PC-3 (cell line): ENCODE data around the gene JADE2. TPM values are rescaled to one million over a fixed set of nuclear protein-coding genes. Genes with fewer than 3 reads are reported as not detected.
"Not testable (repeated sequence)": the region's sequence is repeated elsewhere in the genome, so short reads cannot be mapped to it uniquely, and the experiment has no call there.

Experiments used
- ATAC-seq: fragments of 200-7000 bp; cut with Tn5 transposase; 2 replicates; pipeline ENCODE4 v1.9.1; 2020; ENCODE audit warnings: mild to moderate bottlenecking, moderate library complexity
- BruUV-seq: library from RNA; stranded (reverse); fragments of 400-500 nt; replicated peaks from 2 replicates; lab custom pipeline; 2021; lab: Mats Ljungman, UMichigan
- CTCF ChIA-PET: fragments of 300-600 bp; sonication (Branson Sonifier 250); formaldehyde crosslinking; loops from one replicate; lab custom pipeline; 2022; ENCODE audit warnings: antibody characterized with exemption; lab: Charles Lee
- POLR2A ChIA-PET: fragments of 300-600 bp; sonication (Branson Sonifier 250); formaldehyde crosslinking; loops from one replicate; lab custom pipeline; 2022; ENCODE audit warnings: antibody characterized with exemption; ENCODE audit not compliant: unreplicated experiment; lab: Charles Lee
- DNase-seq: peaks from one replicate; pipeline ENCODE4 v3.0.0-alpha.2; 2015
- H2AFZ ChIP-seq: fragments of 300-600 bp; sonication (generic); 2 replicates; pipeline ENCODE4 v1.6.0; 2016; ENCODE audit warnings: antibody characterized with exemption, low read length
- H3F3A ChIP-seq: fragments of 300-600 bp; sonication (generic); one replicate; pipeline ENCODE4 v1.6.0; 2017; ENCODE audit warnings: antibody characterized with exemption, low read length, control low read depth, mild to moderate bottlenecking; ENCODE audit not compliant: unreplicated experiment
- H3K27ac ChIP-seq: fragments of 300-600 bp; sonication (generic); 2 replicates; pipeline ENCODE4 v1.5.1; 2016; ENCODE audit warnings: mild to moderate bottlenecking, low read length
- H3K27me3 ChIP-seq: fragments of 300-600 bp; sonication (generic); 2 replicates; pipeline ENCODE4 v1.6.1; 2016; ENCODE audit warnings: low read length, mixed read lengths
- H3K36me3 ChIP-seq: fragments of 300-600 bp; sonication (generic); 2 replicates; pipeline ENCODE4 v1.6.1; 2016; ENCODE audit warnings: low read depth, mixed run types, low read length, mixed read lengths
- H3K4me1 ChIP-seq: fragments of 300-600 bp; sonication (generic); 2 replicates; pipeline ENCODE4 v1.5.1; 2016; ENCODE audit warnings: low read length; ENCODE audit not compliant: insufficient read depth
- H3K4me2 ChIP-seq: fragments of 300-600 bp; sonication (generic); 2 replicates; pipeline ENCODE4 v1.6.0; 2016; ENCODE audit warnings: low read length
- H3K4me3 ChIP-seq: fragments of 300-600 bp; sonication (generic); 2 replicates; pipeline ENCODE4 v1.5.1; 2016; ENCODE audit warnings: mild to moderate bottlenecking, low read length, mixed read lengths
- H3K79me2 ChIP-seq: fragments of 300-600 bp; sonication (generic); 2 replicates; pipeline ENCODE4 v1.6.1; 2017; ENCODE audit warnings: low read length, mixed read lengths
- H3K9ac ChIP-seq: fragments of 300-600 bp; sonication (generic); 2 replicates; pipeline ENCODE4 v1.6.0; 2016; ENCODE audit warnings: mild to moderate bottlenecking, low read length
- H3K9me2 ChIP-seq: fragments of 300-600 bp; sonication (generic); replicated peaks from 2 replicates; pipeline ENCODE4 v1.6.1; 2016; ENCODE audit warnings: mixed run types, low read length, mixed read lengths
- H3K9me3 ChIP-seq: fragments of 300-600 bp; sonication (generic); 2 replicates; pipeline ENCODE4 v1.6.1; 2016; ENCODE audit warnings: low read length, mixed read lengths
- H4K20me1 ChIP-seq: fragments of 300-600 bp; sonication (generic); 2 replicates; pipeline ENCODE4 v1.6.1; 2016; ENCODE audit warnings: low read length, mixed read lengths
- EZH2 ChIP-seq: fragments of 300-600 bp; sonication (generic); IDR thresholded peaks from one replicate; pipeline ENCODE4 v1.6.1; 2017; ENCODE audit warnings: antibody characterized with exemption, mild to moderate bottlenecking, low read length; ENCODE audit not compliant: unreplicated experiment
- EZH2phosphoT487 ChIP-seq: fragments of 300-600 bp; sonication (generic); IDR thresholded peaks from 2 replicates; pipeline ENCODE4 v1.6.1; 2018; ENCODE audit warnings: mild to moderate bottlenecking, antibody characterized with exemption, low read length, borderline replicate concordance
- intact Hi-C: fragments of 100-400 bp; cut with micrococcal nuclease; formaldehyde crosslinking; loops from 2 replicates; pipeline ENCODE4 v1.9.0; 2023
- total RNA-seq: library from RNA; depleted of rRNA; stranded (reverse); fragments of >200 nt; gene quantifications from 2 replicates; pipeline ENCODE4 v1.2.3, GENCODE V29; 2014
- TF ChIP-seq, protein P1 (sequence below): fragments of 300-600 bp; sonication (generic); conservative IDR thresholded peaks from 2 replicates; pipeline ENCODE4 v1.5.1; 2017; ENCODE audit warnings: antibody characterized with exemption, low read depth, mild to moderate bottlenecking, low read length

JADE2 gene
- total RNA-seq, 1 experiment from 2014 or later: 33.2 TPM

DNA sequence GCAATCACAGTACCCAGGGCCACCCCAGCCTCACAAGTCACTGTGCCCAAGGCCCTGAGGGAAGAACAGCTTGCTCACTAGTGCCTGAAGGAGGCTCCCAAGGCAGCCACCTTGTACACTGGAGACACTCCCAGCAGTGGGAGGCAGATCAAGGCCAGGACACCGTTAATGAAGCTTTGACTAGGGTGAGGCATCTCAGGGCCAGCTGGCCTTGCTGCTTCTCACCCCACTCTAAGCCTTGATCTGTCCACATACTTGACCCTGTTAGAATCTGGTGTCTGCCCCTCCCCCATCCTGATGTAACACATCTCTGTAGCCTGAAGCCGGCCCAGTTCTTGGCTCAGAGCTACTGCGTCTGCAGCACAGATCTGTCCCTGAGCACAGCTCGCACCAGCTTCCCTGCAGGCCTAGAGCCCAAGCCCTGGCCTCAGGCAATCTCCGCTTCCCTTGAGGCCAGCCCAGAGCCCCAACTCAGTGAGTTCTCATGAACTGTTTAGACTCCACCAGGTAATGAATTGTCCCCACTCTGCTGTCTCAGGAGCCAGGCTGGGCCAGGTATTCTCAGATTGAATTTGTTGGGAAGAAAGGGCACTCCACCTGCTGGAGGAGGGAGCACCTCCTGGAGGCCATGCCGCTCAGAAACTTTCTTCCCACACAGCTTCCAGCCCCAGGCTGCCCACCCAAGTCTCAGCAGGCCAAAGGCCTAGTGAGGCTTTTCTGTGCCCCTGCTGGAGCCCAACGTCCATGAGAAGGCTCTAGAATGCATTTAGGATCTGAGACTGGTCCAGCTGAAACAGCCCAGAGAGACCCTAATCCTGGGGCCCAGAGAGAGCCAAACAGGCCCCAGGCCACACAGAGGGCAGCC is 13.4 kb upstream of the JADE2 start:
- no peaks in the 10 kb centered on the region for H3K9me2 ChIP-seq
- H3K27me3 ChIP-seq: no peaks in the 10 kb centered on the region
- H3K9ac ChIP-seq: peak overlapping the region; percentile 42; the same call in 1 of the 2 replicates
- DNase-seq: peak; percentile 53
- no peaks in the 10 kb centered on the region for H3F3A ChIP-seq
- no peaks in the 10 kb centered on the region for H3K9me3 ChIP-seq
- ChIA-PET POLR2A (interaction anchor here (0.7 kb wide), 1 partner anchor 18 kb away, joined by 3 read pairs; no protein-coding TSS in a partner anchor), CTCF (no interaction called here)
- peak overlapping the region; percentile 50 for H2AFZ ChIP-seq
- peak; percentile 25 for ATAC-seq
- no peaks in the 10 kb centered on the region for H4K20me1 ChIP-seq
- no peaks in the 10 kb centered on the region for H3K36me3 ChIP-seq
- peak overlapping the region; percentile 90 for H3K27ac ChIP-seq
- peaks cover 6% of the 10 kb centered on the region; the same call in 1 of the 2 replicates for H3K79me2 ChIP-seq
- peak overlapping the region; percentile 67 for H3K4me2 ChIP-seq
- no TSS peak for BruUV-seq
- intact Hi-C loops: loop anchor here (5.0 kb wide), 1 partner anchor 75 kb away; no protein-coding TSS in a partner anchor
- TF ChIP-seq EZH2phosphoT487: no peak
- TF ChIP-seq, protein P1, sequence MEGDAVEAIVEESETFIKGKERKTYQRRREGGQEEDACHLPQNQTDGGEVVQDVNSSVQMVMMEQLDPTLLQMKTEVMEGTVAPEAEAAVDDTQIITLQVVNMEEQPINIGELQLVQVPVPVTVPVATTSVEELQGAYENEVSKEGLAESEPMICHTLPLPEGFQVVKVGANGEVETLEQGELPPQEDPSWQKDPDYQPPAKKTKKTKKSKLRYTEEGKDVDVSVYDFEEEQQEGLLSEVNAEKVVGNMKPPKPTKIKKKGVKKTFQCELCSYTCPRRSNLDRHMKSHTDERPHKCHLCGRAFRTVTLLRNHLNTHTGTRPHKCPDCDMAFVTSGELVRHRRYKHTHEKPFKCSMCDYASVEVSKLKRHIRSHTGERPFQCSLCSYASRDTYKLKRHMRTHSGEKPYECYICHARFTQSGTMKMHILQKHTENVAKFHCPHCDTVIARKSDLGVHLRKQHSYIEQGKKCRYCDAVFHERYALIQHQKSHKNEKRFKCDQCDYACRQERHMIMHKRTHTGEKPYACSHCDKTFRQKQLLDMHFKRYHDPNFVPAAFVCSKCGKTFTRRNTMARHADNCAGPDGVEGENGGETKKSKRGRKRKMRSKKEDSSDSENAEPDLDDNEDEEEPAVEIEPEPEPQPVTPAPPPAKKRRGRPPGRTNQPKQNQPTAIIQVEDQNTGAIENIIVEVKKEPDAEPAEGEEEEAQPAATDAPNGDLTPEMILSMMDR: peak; percentile 52
- H3K4me3 ChIP-seq: no peak overlapping the region
- peaks cover 50% of the 10 kb centered on the region for H3K4me1 ChIP-seq

DNA sequence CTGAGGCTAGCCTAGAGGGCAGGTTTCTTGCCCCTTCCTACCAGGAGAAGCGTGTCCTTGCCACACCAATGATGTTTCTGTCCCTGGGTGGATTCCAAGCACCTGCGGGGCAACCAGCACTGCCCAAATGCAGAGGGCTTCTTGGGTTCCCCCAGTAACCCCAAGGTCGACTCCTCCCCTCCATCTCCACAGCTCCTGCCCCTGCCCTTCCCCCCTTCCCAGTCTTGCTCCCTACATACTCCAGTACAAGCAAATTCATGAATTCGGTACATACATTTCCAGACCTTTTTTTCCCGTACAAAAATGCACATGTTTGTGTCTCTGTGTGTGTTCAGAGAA is 12.8 kb upstream of the JADE2 start:
- Histone ChIP-seq H3K36me3 (no peaks in the 10 kb centered on the region), H2AFZ (peak overlapping the region; percentile 50; the same call in 1 of the 2 replicates), H3K9ac (no peak overlapping the region), H3K27ac (peak overlapping the region; percentile 90), H4K20me1 (no peaks in the 10 kb centered on the region), H3K4me2 (no peak overlapping the region), H3K9me2 (no peaks in the 10 kb centered on the region), H3F3A (no peaks in the 10 kb centered on the region), H3K9me3 (no peaks in the 10 kb centered on the region), H3K4me3 (no peak overlapping the region), H3K4me1 (peaks cover 44% of the 10 kb centered on the region), H3K79me2 (no peaks in the 10 kb centered on the region), H3K27me3 (no peaks in the 10 kb centered on the region)
- ChIA-PET CTCF (no interaction called here), POLR2A (no interaction called here)
- intact Hi-C loops: loop anchor here (5.0 kb wide), 1 partner anchor 75 kb away; no protein-coding TSS in a partner anchor
- no peak for ATAC-seq
- DNase-seq: no peak
- TF ChIP-seq EZH2 (no peak), EZH2phosphoT487 (no peak)
- TF ChIP-seq, protein P1: no peak
- BruUV-seq: no TSS peak

DNA sequence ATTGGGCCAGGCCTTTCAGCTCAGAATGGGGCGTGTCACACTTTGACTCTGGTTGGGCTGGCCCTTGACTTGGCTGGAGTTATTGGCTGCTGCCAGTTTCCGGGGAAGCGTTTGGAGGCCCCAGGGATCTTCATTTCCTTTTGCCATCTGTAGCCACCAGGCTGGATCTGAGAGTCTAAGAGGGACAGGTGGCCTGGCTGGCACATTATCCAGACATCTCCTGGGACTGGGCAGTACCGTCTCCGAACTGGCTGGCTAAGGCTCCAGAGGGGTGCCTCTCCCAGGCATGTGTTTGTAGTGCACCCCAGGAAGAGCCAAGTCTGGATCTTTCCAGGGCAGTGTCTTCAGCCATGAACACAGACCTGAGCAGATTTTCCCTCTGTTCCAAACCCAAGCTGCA is 9.7 kb upstream of the JADE2 start:
- no TSS peak for BruUV-seq
- H3K9me2 ChIP-seq: no peaks in the 10 kb centered on the region
- no peak overlapping the region for H3K4me2 ChIP-seq
- peaks cover 20% of the 10 kb centered on the region for H3K4me1 ChIP-seq
- no peaks in the 10 kb centered on the region for H3K79me2 ChIP-seq
- H2AFZ ChIP-seq: no peak overlapping the region
- intact Hi-C loops: no loop called here
- H3F3A ChIP-seq: no peaks in the 10 kb centered on the region
- no peaks in the 10 kb centered on the region for H3K36me3 ChIP-seq
- no peak overlapping the region for H3K27ac ChIP-seq
- no peaks in the 10 kb centered on the region for H3K27me3 ChIP-seq
- no peaks in the 10 kb centered on the region for H3K9me3 ChIP-seq
- DNase-seq (no peak), ATAC-seq (no peak)
- H3K9ac ChIP-seq: no peak overlapping the region
- H4K20me1 ChIP-seq: no peaks in the 10 kb centered on the region
- no peak for TF ChIP-seq EZH2
- TF ChIP-seq, protein P1: no peak
- TF ChIP-seq EZH2phosphoT487: no peak
- ChIA-PET CTCF (no interaction called here), POLR2A (no interaction called here)
- no peak overlapping the region for H3K4me3 ChIP-seq

DNA sequence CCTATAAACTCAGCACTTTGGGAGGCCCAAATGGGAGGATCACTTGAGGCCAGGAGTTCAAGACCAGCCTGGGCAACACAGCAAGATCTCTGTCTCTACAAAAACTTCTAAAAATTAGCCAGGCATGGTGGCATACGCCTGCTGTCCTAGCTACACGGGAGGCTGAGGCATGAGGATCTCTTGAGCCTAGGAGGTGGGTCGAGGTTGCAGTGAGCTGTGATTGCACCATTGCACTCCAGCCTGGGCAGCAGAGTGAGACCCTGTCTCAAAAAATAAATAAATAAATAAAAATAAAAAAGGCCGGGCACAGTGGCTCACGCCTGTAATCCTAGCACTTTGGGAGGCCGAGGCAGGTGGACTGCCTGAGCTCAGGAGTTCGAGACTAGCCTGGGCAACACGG is 8.5 kb upstream of the JADE2 start:
- POLR2A ChIA-PET, H3K9me2 ChIP-seq, DNase-seq, H3K4me1 ChIP-seq, ATAC-seq, H3K9ac ChIP-seq, H3K4me3 ChIP-seq, H3K4me2 ChIP-seq, CTCF ChIA-PET, H3K36me3 ChIP-seq, H2AFZ ChIP-seq, H3K79me2 ChIP-seq, H3K27me3 ChIP-seq, H3K9me3 ChIP-seq, H3F3A ChIP-seq, H3K27ac ChIP-seq, H4K20me1 ChIP-seq, intact Hi-C loops, BruUV-seq: not testable (repeated sequence)
